Keratinocyte (primary cell): ENCODE data around the gene TRPM3.

Experiments
- EZH2 ChIP-seq: IDR thresholded peaks from one replicate; pipeline ENCODE4 v1.6.1; 2012; ENCODE audit warnings: inconsistent platforms, mild to moderate bottlenecking, low read length, moderate library complexity
- TF ChIP-seq, protein P1 (sequence below), 3 experiments: IDR thresholded peaks in 1 of 3; conservative IDR thresholded peaks in 1 of 3; optimal IDR thresholded peaks in 1 of 3; 2 replicates in 2 of 3; 3 replicates in 1 of 3; pipeline versions ENCODE3 to v1.5.1; 2011; ENCODE audit warnings: low read length in 3 of 3, mild to moderate bottlenecking in 3 of 3, moderate library complexity in 2 of 3, control low read depth in 1 of 3, inconsistent platforms in 1 of 3; ENCODE audit not compliant: insufficient read depth in 2 of 3; ENCODE audit errors: extremely low read depth in 1 of 3

DNA sequence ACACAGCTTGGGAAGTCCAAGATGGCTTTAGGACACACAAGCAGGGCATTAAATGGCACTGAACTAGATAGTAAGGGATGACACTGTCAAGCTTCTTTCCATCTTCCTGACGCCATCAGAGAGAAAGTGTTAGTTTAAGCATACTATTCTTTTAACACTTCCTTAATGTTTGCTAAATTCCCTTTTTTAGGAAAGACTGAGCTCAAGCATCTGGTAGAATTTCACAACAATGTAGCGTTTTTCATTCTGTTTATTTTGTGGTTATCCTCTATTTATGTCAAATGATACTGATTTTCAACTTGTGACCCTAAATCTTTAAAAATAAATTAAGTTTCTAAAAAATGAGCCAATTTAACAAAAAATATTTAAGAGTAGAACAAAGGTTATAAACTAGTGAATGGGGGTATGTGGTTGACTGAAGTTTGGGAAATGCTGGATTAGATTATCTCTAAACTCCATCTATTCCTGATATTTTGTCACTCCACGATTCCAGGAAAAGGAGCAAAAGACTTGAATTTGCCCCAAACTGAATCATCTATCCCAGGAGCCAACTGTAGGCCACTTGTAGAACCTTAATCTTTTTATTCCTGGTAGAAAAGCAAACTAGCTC, 559.5 kb downstream of the TRPM3 start:
- TF ChIP-seq, protein P1, sequence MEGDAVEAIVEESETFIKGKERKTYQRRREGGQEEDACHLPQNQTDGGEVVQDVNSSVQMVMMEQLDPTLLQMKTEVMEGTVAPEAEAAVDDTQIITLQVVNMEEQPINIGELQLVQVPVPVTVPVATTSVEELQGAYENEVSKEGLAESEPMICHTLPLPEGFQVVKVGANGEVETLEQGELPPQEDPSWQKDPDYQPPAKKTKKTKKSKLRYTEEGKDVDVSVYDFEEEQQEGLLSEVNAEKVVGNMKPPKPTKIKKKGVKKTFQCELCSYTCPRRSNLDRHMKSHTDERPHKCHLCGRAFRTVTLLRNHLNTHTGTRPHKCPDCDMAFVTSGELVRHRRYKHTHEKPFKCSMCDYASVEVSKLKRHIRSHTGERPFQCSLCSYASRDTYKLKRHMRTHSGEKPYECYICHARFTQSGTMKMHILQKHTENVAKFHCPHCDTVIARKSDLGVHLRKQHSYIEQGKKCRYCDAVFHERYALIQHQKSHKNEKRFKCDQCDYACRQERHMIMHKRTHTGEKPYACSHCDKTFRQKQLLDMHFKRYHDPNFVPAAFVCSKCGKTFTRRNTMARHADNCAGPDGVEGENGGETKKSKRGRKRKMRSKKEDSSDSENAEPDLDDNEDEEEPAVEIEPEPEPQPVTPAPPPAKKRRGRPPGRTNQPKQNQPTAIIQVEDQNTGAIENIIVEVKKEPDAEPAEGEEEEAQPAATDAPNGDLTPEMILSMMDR (optimal IDR thresholded peaks at IDR 0.05 in 1 of 3, IDR thresholded peaks at IDR 0.05 in 1 of 3, conservative IDR thresholded peaks at IDR 0.05 in 1 of 3; ENCODE audit: extremely low read depth in 1 of 3, insufficient read depth in 2 of 3, low read length in 3 of 3): no peak
- TF ChIP-seq EZH2: no peak
